Neural progenitor cell (in vitro differentiated cells): Measurements from ENCODE around the gene SERTM1.

Experiments
- CTCF ChIP-seq: fragments of 200-600 bp; sonication (generic); IDR thresholded peaks from 2 replicates; pipeline ENCODE4 v1.5.1; 2017; ENCODE audit warnings: antibody characterized with exemption, mild to moderate bottlenecking
- EZH2 ChIP-seq: fragments of 200-600 bp; sonication (generic); IDR thresholded peaks from 2 replicates; pipeline ENCODE4 v1.6.1; 2017; ENCODE audit warnings: antibody characterized with exemption, mild to moderate bottlenecking, moderate library complexity
- EZH2phosphoT487 ChIP-seq: fragments of 200-600 bp; sonication (generic); IDR thresholded peaks from 2 replicates; pipeline ENCODE4 v1.6.1; 2017; ENCODE audit warnings: antibody characterized with exemption

GRCh38 chr13:36696410-36697010 is 22.7 kb downstream of the SERTM1 start:
- TF ChIP-seq EZH2 (no peak), CTCF (no peak), EZH2phosphoT487 (no peak)
